Mucosa of descending colon (tissue), 3 donors: ENCODE measurements around the gene PERM1. TPM values are rescaled to one million over a fixed set of nuclear protein-coding genes. Genes with fewer than 3 reads are reported as not detected.

Source experiments
- ATAC-seq: fragments of 200-7000 bp; cut with Tn5 transposase; one replicate; pipeline ENCODE4 v1.9.1; 2020; ENCODE audit warnings: mild to moderate bottlenecking, moderate library complexity
- DNase-seq, 3 donors: peaks; one replicate each; pipeline ENCODE4 v3.0.0-alpha.2; 2020
- H3K36me3 ChIP-seq: fragments of 200-600 bp; one replicate; pipeline ENCODE4 v1.8.0; 2021; ENCODE audit warnings: low read depth, mild to moderate bottlenecking
- H3K4me1 ChIP-seq: fragments of 200-600 bp; one replicate; pipeline ENCODE4 v1.8.0; 2021; ENCODE audit warnings: low read depth, mild to moderate bottlenecking
- H3K4me3 ChIP-seq: fragments of 200-600 bp; one replicate; pipeline ENCODE4 v1.8.0; 2021; ENCODE audit warnings: mild to moderate bottlenecking
- H3K9me3 ChIP-seq: fragments of 200-600 bp; one replicate; pipeline ENCODE4 v1.8.0; 2021; ENCODE audit warnings: mild to moderate bottlenecking
- intact Hi-C, 2 donors: fragments of 100-400 bp; cut with DNase I in 1 of 2; cut with micrococcal nuclease in 1 of 2; formaldehyde crosslinking; loops; one replicate each; pipeline versions ENCODE4 v1.11.0 to v1.11.1; 2022; cut with DNase I, micrococcal nuclease
- total RNA-seq, 3 donors: library from RNA; stranded (reverse); fragmentation: NEBNext Ultra II Directional in 2 of 3; extraction: Animal tissue kit (Norgen Biotek cat#: 25700) in 2 of 3; gene quantifications; one replicate each; pipeline versions ENCODE4 v1.2.1 to v1.2.4, GENCODE V29; 2021 to 2023
- TF ChIP-seq, protein P1 (sequence below): fragments of 200-600 bp; IDR thresholded peaks from one replicate; pipeline ENCODE4 v1.8.0; 2022; ENCODE audit warnings: antibody characterized with exemption, mild to moderate bottlenecking
- donor health status: DM: no; HTN: no; CAD: no; lungs with moderate emphysema.
- donor health status: DM: no; HTN: no; CAD: no.
- donor health status: DM: no; HTN: yes; CAD: no.

Gene PERM1
- total RNA-seq, 3 donors from 2014 or later = 0.24 TPM; not detected in 2

DNA sequence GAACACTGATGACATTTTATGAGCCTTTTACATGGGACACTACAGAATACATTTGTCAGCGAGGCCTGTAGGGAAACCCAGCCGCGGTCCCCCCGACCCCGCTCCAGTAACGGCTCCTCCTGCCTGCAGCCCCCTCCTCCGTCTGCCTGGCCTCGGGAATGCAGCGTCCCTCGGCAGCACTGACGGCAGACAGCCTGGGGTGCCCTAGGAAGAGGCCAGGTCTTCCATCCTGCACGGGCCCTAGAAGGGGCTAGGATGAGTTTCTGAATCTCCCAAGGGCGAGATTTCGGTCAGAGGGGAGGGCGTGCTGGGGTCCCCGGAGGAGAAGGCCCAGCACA, 49.8 kb downstream of the PERM1 start:
- Histone ChIP-seq H3K9me3 (no peaks in the 10 kb centered on the region), H3K36me3 (no peaks in the 10 kb centered on the region), H3K4me3 (no peak overlapping the region), H3K4me1 (peaks cover 4% of the 10 kb centered on the region)
- TF ChIP-seq, protein P1, sequence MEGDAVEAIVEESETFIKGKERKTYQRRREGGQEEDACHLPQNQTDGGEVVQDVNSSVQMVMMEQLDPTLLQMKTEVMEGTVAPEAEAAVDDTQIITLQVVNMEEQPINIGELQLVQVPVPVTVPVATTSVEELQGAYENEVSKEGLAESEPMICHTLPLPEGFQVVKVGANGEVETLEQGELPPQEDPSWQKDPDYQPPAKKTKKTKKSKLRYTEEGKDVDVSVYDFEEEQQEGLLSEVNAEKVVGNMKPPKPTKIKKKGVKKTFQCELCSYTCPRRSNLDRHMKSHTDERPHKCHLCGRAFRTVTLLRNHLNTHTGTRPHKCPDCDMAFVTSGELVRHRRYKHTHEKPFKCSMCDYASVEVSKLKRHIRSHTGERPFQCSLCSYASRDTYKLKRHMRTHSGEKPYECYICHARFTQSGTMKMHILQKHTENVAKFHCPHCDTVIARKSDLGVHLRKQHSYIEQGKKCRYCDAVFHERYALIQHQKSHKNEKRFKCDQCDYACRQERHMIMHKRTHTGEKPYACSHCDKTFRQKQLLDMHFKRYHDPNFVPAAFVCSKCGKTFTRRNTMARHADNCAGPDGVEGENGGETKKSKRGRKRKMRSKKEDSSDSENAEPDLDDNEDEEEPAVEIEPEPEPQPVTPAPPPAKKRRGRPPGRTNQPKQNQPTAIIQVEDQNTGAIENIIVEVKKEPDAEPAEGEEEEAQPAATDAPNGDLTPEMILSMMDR = no peak
- ATAC-seq (no peak), DNase-seq (no peak)
- intact Hi-C loops = no loop called here

DNA sequence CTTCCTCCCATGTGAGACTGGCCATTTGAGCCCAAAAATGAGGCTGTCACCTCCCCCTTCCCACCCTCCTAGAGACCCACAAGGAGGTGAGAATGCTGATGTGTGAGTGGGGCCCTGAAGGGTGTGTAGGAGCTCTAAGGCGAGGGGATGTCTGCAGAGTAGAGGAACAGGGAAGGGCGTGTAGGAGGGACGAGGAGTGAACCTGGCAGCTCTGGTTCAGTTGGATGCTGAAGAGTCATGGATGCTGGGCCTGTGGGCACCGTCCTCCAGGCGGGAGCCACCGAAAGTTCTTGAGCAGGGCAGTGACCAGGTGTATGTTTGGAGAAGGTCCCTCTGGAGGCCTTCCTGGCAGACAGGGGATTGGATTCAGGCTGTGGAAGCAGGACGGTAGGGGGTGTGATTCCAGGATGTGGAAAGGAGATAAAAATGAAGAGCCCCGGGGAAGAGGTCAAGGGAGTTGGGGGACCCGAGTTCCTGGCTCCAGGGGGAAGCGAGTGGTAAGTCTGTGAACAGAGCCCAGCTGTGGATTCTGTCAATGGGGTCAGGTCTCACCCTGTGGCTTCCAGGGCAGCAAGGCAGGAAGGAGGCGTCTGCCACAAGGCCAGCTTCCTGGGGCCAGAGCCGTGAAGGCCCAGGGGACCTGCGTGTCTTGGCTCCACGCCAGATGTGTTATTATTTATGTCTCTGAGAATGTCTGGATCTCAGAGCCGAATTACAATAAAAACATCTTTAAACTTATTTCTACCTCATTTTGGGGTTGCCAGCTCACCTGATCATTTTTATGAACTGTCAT, 50.3 kb downstream of the PERM1 start:
- Histone ChIP-seq H3K4me1 (peaks cover 4% of the 10 kb centered on the region), H3K4me3 (no peak overlapping the region), H3K9me3 (no peaks in the 10 kb centered on the region), H3K36me3 (no peaks in the 10 kb centered on the region)
- intact Hi-C loops = no loop called here
- no peak for ATAC-seq
- DNase-seq = no peak
- TF ChIP-seq, protein P1 = no peak

DNA sequence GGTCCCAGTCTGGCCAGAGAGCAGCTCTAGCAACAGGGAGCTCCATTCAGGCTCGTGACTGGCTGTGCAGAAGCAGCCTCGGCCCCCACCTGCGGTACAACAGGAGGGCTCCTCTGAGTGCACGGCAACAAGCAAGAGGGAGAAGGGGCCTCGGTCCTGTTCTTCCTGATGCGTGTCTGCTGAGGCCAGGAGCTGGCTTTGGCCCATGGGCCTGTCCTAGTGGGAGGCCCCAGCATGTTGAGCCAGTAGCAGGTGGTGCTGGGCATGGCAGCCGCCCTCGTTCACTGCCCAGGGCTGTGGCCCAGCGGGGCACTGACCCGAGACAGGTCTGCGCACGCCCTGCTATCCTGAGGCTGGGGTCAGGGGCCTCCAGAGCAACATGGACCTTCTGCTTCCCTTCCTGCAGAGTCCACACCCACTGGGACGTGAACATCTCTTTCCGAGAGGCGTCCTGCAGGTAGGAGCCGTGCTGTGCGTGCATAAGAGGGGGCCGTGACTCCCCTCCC, 51.2 kb downstream of the PERM1 start:
- TF ChIP-seq, protein P1 = no peak
- ATAC-seq = no peak

DNA sequence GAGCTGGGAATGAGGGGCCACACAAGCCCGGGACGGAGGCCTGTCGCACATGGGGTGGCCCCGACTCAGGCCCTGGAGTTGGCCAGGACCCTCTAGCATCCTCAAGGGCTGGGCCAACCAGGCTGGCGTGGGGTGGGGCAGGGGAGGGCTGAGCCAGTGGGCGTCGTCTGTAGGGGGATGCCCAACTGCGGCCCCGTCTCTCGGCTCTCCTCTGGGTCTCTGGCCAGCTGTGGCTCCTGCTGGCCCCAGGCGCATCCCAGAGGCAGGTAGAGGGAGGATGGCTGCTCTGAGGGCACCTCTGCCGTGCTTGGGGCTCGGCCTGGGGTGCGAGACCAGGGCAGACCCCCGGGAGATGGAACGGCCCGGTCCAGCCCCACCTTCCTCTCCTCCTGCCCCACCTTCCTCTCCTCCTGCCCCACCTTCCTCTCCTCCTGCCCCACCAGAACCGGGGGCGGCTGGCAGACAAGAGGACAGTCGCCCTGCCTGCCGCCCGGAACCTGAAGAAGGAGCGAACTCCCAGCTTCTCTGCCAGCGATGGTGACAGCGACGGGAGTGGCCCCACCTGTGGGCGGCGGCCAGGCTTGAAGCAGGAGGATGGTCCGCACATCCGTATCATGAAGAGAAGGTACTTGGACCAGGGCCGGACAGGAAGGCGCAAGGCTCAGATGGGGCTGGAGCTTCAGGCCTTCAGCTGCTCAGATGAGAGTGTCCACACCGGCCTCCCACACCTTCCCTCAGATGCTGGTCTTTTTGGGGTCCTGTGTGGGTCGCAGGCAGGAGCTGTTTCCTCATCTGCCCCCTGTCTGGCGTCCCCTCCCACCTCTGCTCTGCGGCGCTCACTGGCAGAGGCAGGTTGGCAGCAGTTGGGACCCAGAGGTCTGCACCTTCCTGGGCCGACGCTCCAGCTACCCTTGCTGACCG, 51.9 kb downstream of the PERM1 start:
- DNase-seq = no peak
- Histone ChIP-seq H3K9me3 (no peaks in the 10 kb centered on the region), H3K4me1 (peaks cover 13% of the 10 kb centered on the region), H3K4me3 (no peak overlapping the region), H3K36me3 (no peaks in the 10 kb centered on the region)
- intact Hi-C loops = no loop called here
- TF ChIP-seq, protein P1 = no peak
- no peak for ATAC-seq

More for the DNA sequence above, 51.2 kb downstream of the PERM1 start:
- intact Hi-C loops = no loop called here
- no peak for DNase-seq
- H3K36me3 ChIP-seq = no peaks in the 10 kb centered on the region
- H3K4me3 ChIP-seq = no peak overlapping the region
- no peaks in the 10 kb centered on the region for H3K9me3 ChIP-seq
- peaks cover 7% of the 10 kb centered on the region for H3K4me1 ChIP-seq

DNA sequence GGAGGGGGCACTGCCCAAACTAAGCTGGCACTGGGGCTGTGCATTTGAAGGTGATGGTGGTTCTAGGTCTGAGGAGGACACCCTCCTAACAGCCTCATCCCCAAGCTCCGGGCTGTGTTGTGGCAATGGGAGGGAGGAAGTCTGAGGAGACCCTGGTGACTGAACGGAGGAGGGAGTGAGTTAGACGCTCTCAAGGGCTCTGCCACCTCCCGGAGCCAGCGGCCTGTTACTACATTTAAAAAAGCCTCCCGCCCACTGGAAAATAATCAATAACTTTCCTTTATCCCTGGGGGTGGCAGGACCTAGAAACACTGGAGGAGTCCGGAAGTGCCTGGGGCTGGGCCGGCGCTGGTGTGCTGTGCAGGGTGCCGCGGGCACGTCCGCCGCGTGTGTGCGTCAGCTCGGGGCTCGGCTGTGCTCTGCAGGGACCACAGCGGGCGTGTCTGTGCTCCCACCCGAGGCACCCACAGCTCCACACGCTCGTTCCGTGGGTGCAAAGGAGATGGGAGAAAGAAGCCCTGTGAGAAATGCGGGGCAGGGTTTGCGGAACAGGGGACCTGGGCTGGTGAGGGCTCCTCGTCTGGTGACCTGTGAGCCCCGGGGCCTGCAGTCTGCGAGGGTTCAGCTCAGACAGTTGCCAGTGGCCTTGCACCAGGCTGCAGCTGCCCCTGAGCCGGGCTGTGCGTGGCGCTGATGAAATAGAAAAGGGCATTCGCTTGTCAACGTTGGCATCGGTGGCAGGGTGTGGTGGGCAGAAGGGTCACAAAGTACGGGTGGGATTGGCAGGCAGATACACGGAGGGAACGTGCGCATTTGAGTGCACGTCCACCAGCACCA, 52.9 kb downstream of the PERM1 start:
- no peak overlapping the region for H3K4me3 ChIP-seq
- no peaks in the 10 kb centered on the region for H3K36me3 ChIP-seq
- DNase-seq (no peak), ATAC-seq (no peak)
- H3K4me1 ChIP-seq = peaks cover 17% of the 10 kb centered on the region
- TF ChIP-seq, protein P1 = no peak
- intact Hi-C loops = no loop called here
- no peaks in the 10 kb centered on the region for H3K9me3 ChIP-seq
